Cardiac fibroblast (primary cell): ENCODE data around the gene CUEDC1.

Experiments used
- DNase-seq, 2 donors: peaks; one replicate each; pipeline versions ENCODE4 v3.0.0 to v3.0.0-alpha.2; 2010; ENCODE audit warnings: low read depth in 2 of 2
- H3K4me3 ChIP-seq, 2 donors: replicated peaks in 1 of 2; 1 replicate in 1 of 2; 2 replicates in 1 of 2; pipeline ENCODE4 v1.5.1; 2011; ENCODE audit warnings: low read depth in 2 of 2, low read length in 2 of 2, mild to moderate bottlenecking in 2 of 2, moderate library complexity in 1 of 2
- TF ChIP-seq, protein P1 (sequence below): IDR thresholded peaks from one replicate; pipeline ENCODE4 v1.5.1; 2011; ENCODE audit warnings: low read depth, mild to moderate bottlenecking, low read length, inconsistent platforms

CUEDC1 gene

DNA sequence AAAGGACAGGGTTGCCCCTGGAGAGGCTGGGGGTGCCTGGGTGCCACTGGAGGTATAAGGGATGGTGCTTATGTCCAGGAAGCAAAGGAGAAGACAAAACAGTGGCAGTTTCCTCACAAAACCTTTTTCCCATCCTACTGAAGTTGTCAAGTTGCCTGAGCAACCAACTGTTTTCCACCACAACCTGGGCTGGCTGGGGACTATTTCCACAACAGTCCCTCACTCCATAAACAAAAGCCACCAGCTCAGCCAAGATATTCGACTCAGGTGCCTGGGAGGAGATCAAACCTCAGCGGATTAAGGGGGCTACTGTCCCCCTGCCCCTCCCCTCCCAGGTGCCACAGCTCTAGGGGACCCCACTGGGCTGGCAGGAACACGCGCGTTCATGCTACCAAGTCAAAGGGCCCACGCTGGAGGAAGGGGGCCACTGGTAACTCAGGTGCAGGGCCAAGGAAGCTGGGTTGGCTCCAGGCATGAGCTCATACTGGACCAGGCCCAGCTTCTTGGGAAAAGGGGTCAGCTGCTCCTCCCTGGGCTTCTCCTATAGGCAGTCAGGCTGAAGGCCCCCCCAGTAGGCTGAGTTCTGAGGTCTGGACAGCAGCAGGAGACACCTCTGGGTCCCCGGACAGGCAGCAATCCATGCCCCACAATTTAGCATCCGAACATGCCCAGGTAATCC lies 59.7 kb downstream of the CUEDC1 start:
- TF ChIP-seq, protein P1, sequence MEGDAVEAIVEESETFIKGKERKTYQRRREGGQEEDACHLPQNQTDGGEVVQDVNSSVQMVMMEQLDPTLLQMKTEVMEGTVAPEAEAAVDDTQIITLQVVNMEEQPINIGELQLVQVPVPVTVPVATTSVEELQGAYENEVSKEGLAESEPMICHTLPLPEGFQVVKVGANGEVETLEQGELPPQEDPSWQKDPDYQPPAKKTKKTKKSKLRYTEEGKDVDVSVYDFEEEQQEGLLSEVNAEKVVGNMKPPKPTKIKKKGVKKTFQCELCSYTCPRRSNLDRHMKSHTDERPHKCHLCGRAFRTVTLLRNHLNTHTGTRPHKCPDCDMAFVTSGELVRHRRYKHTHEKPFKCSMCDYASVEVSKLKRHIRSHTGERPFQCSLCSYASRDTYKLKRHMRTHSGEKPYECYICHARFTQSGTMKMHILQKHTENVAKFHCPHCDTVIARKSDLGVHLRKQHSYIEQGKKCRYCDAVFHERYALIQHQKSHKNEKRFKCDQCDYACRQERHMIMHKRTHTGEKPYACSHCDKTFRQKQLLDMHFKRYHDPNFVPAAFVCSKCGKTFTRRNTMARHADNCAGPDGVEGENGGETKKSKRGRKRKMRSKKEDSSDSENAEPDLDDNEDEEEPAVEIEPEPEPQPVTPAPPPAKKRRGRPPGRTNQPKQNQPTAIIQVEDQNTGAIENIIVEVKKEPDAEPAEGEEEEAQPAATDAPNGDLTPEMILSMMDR, result no peak
- H3K4me3 ChIP-seq, result no peak overlapping the region
- no peak for DNase-seq

GRCh38 chr17:57894848-57895247 lies 60.4 kb downstream of the CUEDC1 start:
- H3K4me3 ChIP-seq, result no peak overlapping the region
- no peak for DNase-seq
- TF ChIP-seq, protein P1, result no peak

- peak overlapping the region in 1 of 2 donors; percentile 33 for H3K4me3 ChIP-seq
Measured at GRCh38 chr17:57892820-57893595, 62.2 kb downstream of the CUEDC1 start.

GRCh38 chr17:57892146-57892819 lies 62.9 kb downstream of the CUEDC1 start:
- TF ChIP-seq, protein P1, result peak; percentile 99
- peak; percentile 94 for DNase-seq
- no peak overlapping the region for H3K4me3 ChIP-seq

More at GRCh38 chr17:57892820-57893595, 62.2 kb downstream of the CUEDC1 start:
- DNase-seq, result peak; percentile 99 to 100
- TF ChIP-seq, protein P1, result no peak

DNA sequence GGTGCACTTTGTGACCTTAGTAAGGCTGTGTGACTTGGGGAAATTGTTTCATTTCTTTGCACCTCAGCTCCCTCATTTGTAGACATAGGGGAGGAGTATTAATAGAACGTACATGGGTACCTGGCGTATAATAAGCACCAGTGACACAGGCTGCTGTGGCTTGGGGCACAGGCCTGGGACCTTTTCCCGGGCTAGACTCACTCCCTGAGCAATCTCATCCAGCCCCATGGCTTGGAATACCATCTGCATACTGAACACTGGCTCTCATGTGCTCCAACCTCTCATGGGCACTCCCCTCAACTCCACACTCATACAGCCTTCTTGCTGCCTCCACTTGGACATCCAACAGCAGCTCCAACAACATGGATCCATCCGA lies 64.4 kb downstream of the CUEDC1 start:
- no peak overlapping the region for H3K4me3 ChIP-seq
- TF ChIP-seq, protein P1, result no peak
- no peak for DNase-seq

GRCh38 chr17:57889892-57890856 lies 65.0 kb downstream of the CUEDC1 start:
- TF ChIP-seq, protein P1, result peak; percentile 22
- peak; percentile 84 to 88 for DNase-seq
- no peak overlapping the region for H3K4me3 ChIP-seq
